ENCODE results near the gene DHCR7. TPM values are rescaled to one million over a fixed set of nuclear protein-coding genes. Genes with fewer than 3 reads are reported as not detected.

Gene DHCR7
- total RNA-seq, 2 experiments from 2014 or later = 66.4 to 68.9 TPM

DNA sequence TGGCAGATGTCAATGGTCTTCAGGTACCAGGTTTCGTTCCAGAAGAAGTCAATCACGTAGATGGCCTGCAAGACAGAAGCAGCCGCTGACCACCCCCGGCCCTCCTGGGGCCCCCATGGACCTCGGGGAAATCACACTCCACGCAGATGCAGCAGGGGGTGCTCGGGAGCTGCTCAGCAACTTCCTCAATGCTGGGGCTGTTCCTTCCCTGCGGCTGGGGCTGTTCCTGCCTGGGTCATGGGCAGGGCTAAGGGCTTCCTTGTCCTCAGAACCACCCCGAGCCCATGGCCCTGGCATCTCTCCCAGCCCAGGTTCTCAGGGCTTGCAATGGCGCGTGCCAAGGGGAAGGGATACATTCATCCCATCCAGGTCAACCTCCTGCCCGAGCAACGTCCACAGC, 10.3 kb downstream of the DHCR7 start:
- TF ChIP-seq, protein P1, sequence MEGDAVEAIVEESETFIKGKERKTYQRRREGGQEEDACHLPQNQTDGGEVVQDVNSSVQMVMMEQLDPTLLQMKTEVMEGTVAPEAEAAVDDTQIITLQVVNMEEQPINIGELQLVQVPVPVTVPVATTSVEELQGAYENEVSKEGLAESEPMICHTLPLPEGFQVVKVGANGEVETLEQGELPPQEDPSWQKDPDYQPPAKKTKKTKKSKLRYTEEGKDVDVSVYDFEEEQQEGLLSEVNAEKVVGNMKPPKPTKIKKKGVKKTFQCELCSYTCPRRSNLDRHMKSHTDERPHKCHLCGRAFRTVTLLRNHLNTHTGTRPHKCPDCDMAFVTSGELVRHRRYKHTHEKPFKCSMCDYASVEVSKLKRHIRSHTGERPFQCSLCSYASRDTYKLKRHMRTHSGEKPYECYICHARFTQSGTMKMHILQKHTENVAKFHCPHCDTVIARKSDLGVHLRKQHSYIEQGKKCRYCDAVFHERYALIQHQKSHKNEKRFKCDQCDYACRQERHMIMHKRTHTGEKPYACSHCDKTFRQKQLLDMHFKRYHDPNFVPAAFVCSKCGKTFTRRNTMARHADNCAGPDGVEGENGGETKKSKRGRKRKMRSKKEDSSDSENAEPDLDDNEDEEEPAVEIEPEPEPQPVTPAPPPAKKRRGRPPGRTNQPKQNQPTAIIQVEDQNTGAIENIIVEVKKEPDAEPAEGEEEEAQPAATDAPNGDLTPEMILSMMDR (IDR thresholded peaks at IDR 0.05) = no peak
- Mint-ChIP-seq H3K4me1 (ENCODE audit: low read depth) (no peaks in the 10 kb centered on the region), H3K27me3 (no peaks in the 10 kb centered on the region), H3K27ac (no peak overlapping the region), H3K36me3 (ENCODE audit: low read depth) (peaks cover 40% of the 10 kb centered on the region), H3K4me3 (no peak overlapping the region), H3K9me3 (no peaks in the 10 kb centered on the region)
- no peak for ATAC-seq
- POLR2A ChIA-PET = interaction anchor here (1.2 kb wide), 2 partner anchors 9 to 16 kb away, joined by 4 to 5 read pairs; partner anchors contain the start of gene NADSYN1
- intact Hi-C loops (cut with micrococcal nuclease) = no loop called here
- CTCF ChIA-PET = no interaction called here
- DNase-seq = no peak

- H3K27ac Mint-ChIP-seq = no peak overlapping the region
- no peaks in the 10 kb centered on the region for H3K9me3 Mint-ChIP-seq
- ChIA-PET POLR2A (interaction anchor here (1.2 kb wide), 2 partner anchors 10 to 16 kb away, joined by 4 to 5 read pairs; partner anchors contain the start of gene NADSYN1), CTCF (no interaction called here)
- ATAC-seq (no peak), DNase-seq (no peak)
- peaks cover 36% of the 10 kb centered on the region for H3K36me3 Mint-ChIP-seq (ENCODE audit: low read depth)
- TF ChIP-seq, protein P1 (IDR thresholded peaks at IDR 0.05) = no peak
- H3K4me1 Mint-ChIP-seq (ENCODE audit: low read depth) = no peaks in the 10 kb centered on the region
- no peaks in the 10 kb centered on the region for H3K27me3 Mint-ChIP-seq
- intact Hi-C loops (cut with micrococcal nuclease) = no loop called here
- no peak overlapping the region for H3K4me3 Mint-ChIP-seq
Measured at GRCh38 chr11:71437399-71437798, 10.8 kb downstream of the DHCR7 start.

DNA sequence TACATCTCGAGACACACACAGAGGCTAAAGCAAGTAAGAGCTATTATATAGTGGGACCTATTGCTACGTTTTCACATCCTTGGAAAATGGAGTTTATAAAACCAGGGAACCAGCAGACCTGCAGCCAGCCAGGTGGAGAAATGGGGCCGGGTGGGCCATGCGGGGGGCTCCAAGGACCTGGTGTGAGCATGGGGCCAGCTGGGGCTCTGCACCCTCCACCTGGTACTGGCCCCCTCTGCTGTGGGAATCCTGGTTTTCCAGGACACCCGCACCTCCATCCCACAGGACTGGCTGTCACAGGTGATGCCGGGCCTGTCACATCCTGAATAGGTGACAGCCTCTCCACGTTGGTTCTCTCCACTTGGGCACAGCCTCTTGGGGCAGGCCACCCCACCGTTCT, 11.3 kb downstream of the DHCR7 start:
- DNase-seq = no peak
- CTCF ChIA-PET = no interaction called here

DNA sequence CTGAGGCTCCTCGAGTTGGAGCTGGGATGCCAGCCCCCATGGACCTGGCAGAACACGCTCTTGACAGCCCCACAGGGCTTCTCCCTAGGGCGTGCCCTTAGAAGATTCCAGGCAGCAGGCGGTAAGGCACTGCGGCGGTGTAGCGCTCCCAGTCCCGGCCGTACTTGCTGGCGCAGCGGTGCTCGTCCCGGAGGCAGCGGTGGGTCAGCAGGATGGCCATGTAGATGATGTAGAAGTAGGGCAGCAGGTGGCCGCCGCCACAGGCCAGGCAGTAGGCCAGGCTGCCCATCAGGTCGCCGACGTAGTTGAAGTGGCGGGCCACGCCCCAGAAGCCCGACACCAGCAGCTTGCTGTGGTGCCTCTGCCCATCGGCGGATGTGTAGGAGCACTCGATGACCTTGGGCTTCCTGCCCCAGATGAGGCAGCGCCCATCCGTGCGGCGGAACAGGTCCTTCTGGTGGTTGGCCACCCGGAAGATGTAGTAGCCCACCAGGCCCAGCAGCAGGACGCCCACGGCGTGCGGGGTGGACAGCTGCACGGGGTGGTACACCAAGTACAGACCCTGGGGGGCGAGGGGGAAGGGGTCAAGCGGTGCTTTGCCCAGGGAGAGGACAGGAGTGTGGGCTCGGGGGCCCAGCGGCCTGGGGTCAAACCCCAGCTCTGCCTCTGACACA, 12.8 kb downstream of the DHCR7 start:
- ChIA-PET CTCF (no interaction called here), POLR2A (interaction anchor here (1.0 kb wide), 1 partner anchor 17 kb away, joined by 3 read pairs; no protein-coding TSS in a partner anchor)
- H3K27me3 Mint-ChIP-seq = no peaks in the 10 kb centered on the region
- no peaks in the 10 kb centered on the region for H3K4me1 Mint-ChIP-seq (ENCODE audit: low read depth)
- TF ChIP-seq, protein P1 (IDR thresholded peaks at IDR 0.05) = no peak
- no peaks in the 10 kb centered on the region for H3K9me3 Mint-ChIP-seq
- DNase-seq = no peak
- ATAC-seq = no peak
- peaks cover 25% of the 10 kb centered on the region for H3K36me3 Mint-ChIP-seq (ENCODE audit: low read depth)
- no peak overlapping the region for H3K27ac Mint-ChIP-seq
- H3K4me3 Mint-ChIP-seq = no peak overlapping the region
- intact Hi-C loops (cut with micrococcal nuclease) = no loop called here

More for the DNA sequence above, 11.3 kb downstream of the DHCR7 start:
- Mint-ChIP-seq H3K4me3 (no peak overlapping the region), H3K4me1 (ENCODE audit: low read depth) (no peaks in the 10 kb centered on the region), H3K27ac (no peak overlapping the region), H3K36me3 (ENCODE audit: low read depth) (peaks cover 33% of the 10 kb centered on the region), H3K9me3 (no peaks in the 10 kb centered on the region), H3K27me3 (no peaks in the 10 kb centered on the region)
- TF ChIP-seq, protein P1 (IDR thresholded peaks at IDR 0.05) = no peak
- no peak for ATAC-seq
- POLR2A ChIA-PET = interaction anchor here (1.2 kb wide), 1 partner anchor 17 kb away, joined by 4 read pairs; the partner anchor contains the start of gene NADSYN1
- intact Hi-C loops (cut with micrococcal nuclease) = no loop called here

DNA sequence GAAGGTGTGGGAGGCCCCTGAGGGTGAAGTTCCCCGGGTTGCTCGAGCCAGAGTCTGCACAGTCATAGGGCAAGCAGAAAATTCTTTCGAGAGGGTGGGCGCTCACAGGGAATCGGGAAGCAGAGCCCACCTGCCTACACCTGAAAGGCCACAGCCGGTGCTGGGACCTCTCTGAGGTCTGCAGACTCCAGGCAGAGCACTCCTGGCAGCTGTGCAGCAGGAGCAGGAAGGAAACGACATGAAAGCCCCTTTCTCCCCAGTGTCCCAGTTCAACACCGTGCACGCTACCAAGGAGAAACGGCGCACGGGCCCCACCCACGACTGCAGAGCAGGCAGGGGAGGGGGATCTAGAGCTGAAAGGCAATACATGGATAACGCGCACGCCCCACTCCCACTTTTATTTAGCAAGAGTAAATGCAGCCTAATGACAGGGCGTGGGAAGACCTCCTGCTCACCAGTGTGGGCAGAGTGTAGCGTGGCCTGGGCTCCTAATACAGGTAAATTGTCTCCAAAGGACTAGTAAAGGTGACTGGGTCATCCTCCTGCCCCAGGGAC, 13.5 kb downstream of the DHCR7 start:
- DNase-seq (no peak), ATAC-seq (no peak)
- Mint-ChIP-seq H3K36me3 (ENCODE audit: low read depth) (peaks cover 17% of the 10 kb centered on the region), H3K27me3 (no peaks in the 10 kb centered on the region), H3K4me1 (ENCODE audit: low read depth) (no peaks in the 10 kb centered on the region), H3K4me3 (no peak overlapping the region), H3K9me3 (no peaks in the 10 kb centered on the region), H3K27ac (no peak overlapping the region)
- CTCF ChIA-PET = no interaction called here
- intact Hi-C loops (cut with micrococcal nuclease) = no loop called here
- TF ChIP-seq, protein P1 (IDR thresholded peaks at IDR 0.05) = no peak
- POLR2A ChIA-PET = interaction anchor here (1.0 kb wide), 1 partner anchor 17 kb away, joined by 3 read pairs; no protein-coding TSS in a partner anchor
